Parathyroid adenoma (tissue), 2 donors: Measurements from ENCODE around the gene LZTS2.

Experiments used
- H2AFZ ChIP-seq: fragments of 300-600 bp; sonication (generic); one replicate; pipeline ENCODE4 v1.7.0; 2017; ENCODE audit warnings: antibody characterized with exemption, mild to moderate bottlenecking
- H3K27ac ChIP-seq: fragments of 300-600 bp; sonication (generic); one replicate; pipeline ENCODE4 v1.7.0; 2017
- H3K27me3 ChIP-seq: fragments of 300-600 bp; sonication (generic); one replicate; pipeline ENCODE4 v1.7.0; 2017; ENCODE audit warnings: low read length; ENCODE audit not compliant: control insufficient read depth, insufficient read depth
- H3K36me3 ChIP-seq: fragments of 300-600 bp; sonication (generic); one replicate; pipeline ENCODE4 v1.7.0; 2017; ENCODE audit warnings: low read length; ENCODE audit not compliant: control insufficient read depth, insufficient read depth
- H3K4me1 ChIP-seq: fragments of 300-600 bp; sonication (generic); one replicate; pipeline ENCODE4 v1.7.0; 2017; ENCODE audit warnings: control low read depth
- H3K4me2 ChIP-seq: fragments of 300-600 bp; sonication (generic); one replicate; pipeline ENCODE4 v1.7.0; 2017; ENCODE audit warnings: low read length
- H3K4me3 ChIP-seq: fragments of 300-600 bp; sonication (generic); one replicate; pipeline ENCODE4 v1.7.0; 2017; ENCODE audit warnings: low read depth, low read length
- H3K79me2 ChIP-seq: fragments of 300-600 bp; sonication (generic); one replicate; pipeline ENCODE4 v1.7.0; 2017; ENCODE audit warnings: control low read depth
- H3K9ac ChIP-seq: fragments of 300-600 bp; sonication (generic); one replicate; pipeline ENCODE4 v1.7.0; 2017; ENCODE audit warnings: mild to moderate bottlenecking
- H3K9me3 ChIP-seq: fragments of 300-600 bp; sonication (generic); one replicate; pipeline ENCODE4 v1.7.0; 2017; ENCODE audit warnings: low read length; ENCODE audit not compliant: control insufficient read depth
- CTCF ChIP-seq: fragments of 300-600 bp; sonication (generic); IDR thresholded peaks from one replicate; pipeline ENCODE4 v1.7.0; 2017; ENCODE audit warnings: antibody characterized with exemption, mild to moderate bottlenecking
- donor health status: primary hyperparathyroidism.

The LZTS2 gene

GRCh38 chr10:100993986-100994708 is 5.5 kb upstream of the LZTS2 start:
- Histone ChIP-seq H2AFZ (no peak overlapping the region), H3K4me3 (no peak overlapping the region), H3K9me3 (no peaks in the 10 kb centered on the region), H3K79me2 (peaks cover 8% of the 10 kb centered on the region), H3K9ac (no peak overlapping the region), H3K27me3 (no peaks in the 10 kb centered on the region), H3K27ac (no peak overlapping the region), H3K4me2 (no peak overlapping the region), H3K36me3 (no peaks in the 10 kb centered on the region), H3K4me1 (peaks cover 9% of the 10 kb centered on the region)
- TF ChIP-seq CTCF = peak; percentile 75

- Histone ChIP-seq H3K79me2 (peaks cover 3% of the 10 kb centered on the region), H3K9me3 (no peaks in the 10 kb centered on the region), H3K4me3 (no peak overlapping the region), H3K36me3 (no peaks in the 10 kb centered on the region), H3K9ac (no peak overlapping the region), H3K4me2 (no peak overlapping the region), H2AFZ (no peak overlapping the region), H3K4me1 (peaks cover 9% of the 10 kb centered on the region), H3K27me3 (no peaks in the 10 kb centered on the region), H3K27ac (no peak overlapping the region)
- TF ChIP-seq CTCF = no peak
Observed at GRCh38 chr10:100995181-100995580, 4.4 kb upstream of the LZTS2 start.

DNA sequence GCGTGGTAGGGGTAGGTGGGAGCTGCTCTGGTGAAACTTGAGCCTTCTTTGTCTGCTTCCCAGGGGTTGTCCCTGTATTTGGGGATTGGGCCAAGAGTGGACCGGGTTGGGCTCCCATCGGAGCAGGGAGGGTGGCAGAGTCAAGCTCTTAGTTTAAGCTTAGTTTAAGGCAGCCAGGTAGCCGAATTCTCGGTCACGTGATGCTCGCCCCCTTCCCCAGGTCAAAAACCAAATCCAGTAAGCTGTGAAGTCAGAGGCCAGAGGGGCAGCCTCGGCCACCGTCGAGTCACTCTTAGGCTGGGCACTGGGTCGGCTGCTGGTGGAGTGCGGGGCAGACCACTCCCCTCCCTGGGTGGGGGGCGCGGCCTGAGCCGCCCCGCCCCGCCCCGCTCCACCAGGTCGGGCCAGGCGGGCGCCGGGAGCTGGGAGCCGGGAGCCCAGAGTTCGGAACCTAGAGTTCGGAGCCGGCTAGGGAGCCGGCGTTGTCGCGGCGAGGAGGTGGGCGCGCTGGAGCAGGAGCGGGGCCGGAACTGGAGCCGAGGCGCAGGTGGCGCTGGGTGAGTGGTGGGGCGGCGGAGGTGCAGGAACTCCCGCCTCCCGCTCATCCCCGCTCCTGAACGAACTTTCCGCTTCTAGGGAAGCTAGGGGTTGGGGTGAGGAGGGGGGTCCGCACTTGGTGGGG is 2.8 kb upstream of the LZTS2 start:
- Histone ChIP-seq H3K4me1 (peaks cover 18% of the 10 kb centered on the region), H3K9ac (peak overlapping the region; percentile 74), H2AFZ (peak overlapping the region; percentile 93), H3K79me2 (no peaks in the 10 kb centered on the region), H3K36me3 (no peaks in the 10 kb centered on the region), H3K9me3 (no peaks in the 10 kb centered on the region), H3K4me3 (peak overlapping the region; percentile 95), H3K27ac (peak overlapping the region; percentile 94), H3K27me3 (no peaks in the 10 kb centered on the region), H3K4me2 (peak overlapping the region; percentile 98)
- no peak for TF ChIP-seq CTCF

- no peaks in the 10 kb centered on the region for H3K36me3 ChIP-seq
Observed at GRCh38 chr10:100997360-100998182, 2.0 kb upstream of the LZTS2 start.

More at GRCh38 chr10:100997360-100998182, 2.0 kb upstream of the LZTS2 start:
- Histone ChIP-seq H3K79me2 (peaks cover 3% of the 10 kb centered on the region), H3K4me1 (peaks cover 22% of the 10 kb centered on the region), H3K9me3 (no peaks in the 10 kb centered on the region), H3K4me2 (peak overlapping the region; percentile 98), H3K4me3 (peak overlapping the region; percentile 95), H3K9ac (peak overlapping the region; percentile 74), H3K27ac (peak overlapping the region; percentile 94), H3K27me3 (no peaks in the 10 kb centered on the region), H2AFZ (peak overlapping the region; percentile 93)
- TF ChIP-seq CTCF = peak; percentile 90
